Stimulated activated naive CD8-positive, alpha-beta T cell treated with anti-CD3 and anti-CD28 coated beads, Interleukin-15, amount 100 ng/mL, for 72 hours (primary cell): ENCODE data around the gene PKD2.
A peak's percentile ranks its signal among the peaks of the same experiment; 100 is the strongest.

Experiments used
- ATAC-seq: fragments of 150-1000 bp; cut with Tn5 transposase; 2 replicates; pipeline ENCODE4 v1.10.0; 2021; ENCODE audit warnings: mild to moderate bottlenecking, moderate library complexity
- DNase-seq, 2 donors: peaks; one replicate each; pipeline ENCODE4 v3.0.0; 2021 to 2022
- H3K27ac Mint-ChIP-seq, 2 donors: one replicate each; pipeline ENCODE4 v1.8.0; 2022; ENCODE audit warnings: mild to moderate bottlenecking in 2 of 2, mixed read lengths in 2 of 2, moderate library complexity in 2 of 2
- H3K27me3 Mint-ChIP-seq: one replicate; pipeline ENCODE4 v1.8.0; 2022; ENCODE audit warnings: mixed read lengths
- H3K4me1 Mint-ChIP-seq: one replicate; pipeline ENCODE4 v1.8.0; 2022; ENCODE audit warnings: mild to moderate bottlenecking, mixed read lengths
- H3K4me3 Mint-ChIP-seq, 2 donors: one replicate each; pipeline ENCODE4 v1.8.0; 2022; ENCODE audit warnings: mild to moderate bottlenecking in 2 of 2, mixed read lengths in 2 of 2, moderate library complexity in 1 of 2
- H3K9me3 Mint-ChIP-seq, 2 donors: one replicate each; pipeline ENCODE4 v1.8.0; 2022; ENCODE audit warnings: mixed read lengths in 2 of 2

PKD2 gene

GRCh38 chr4:88007304-88008121 is at the start of gene PKD2:
TSS of gene PKD2 (plus strand) at chr4:88007635. CDS start at chr4:88007734, 99 bp downstream.
- Mint-ChIP-seq H3K9me3 (no peaks in the 10 kb centered on the region), H3K4me3 (peak within 1 kb of the TSS; percentile 87 to 92), H3K27me3 (peaks cover 12% of the 10 kb centered on the region), H3K4me1 (peaks cover 31% of the 10 kb centered on the region), H3K27ac (peak within 1 kb of the TSS; percentile 19 to 23)
- peak; percentile 68 to 71 for DNase-seq
- ATAC-seq, result peak; percentile 89

GRCh38 chr4:87961993-87962392 is 45.4 kb upstream of the PKD2 start:
- no peak overlapping the region for H3K4me3 Mint-ChIP-seq
- no peak for ATAC-seq

GRCh38 chr4:87962398-87963146 is 44.9 kb upstream of the PKD2 start:
- H3K9me3 Mint-ChIP-seq, result no peaks in the 10 kb centered on the region
- H3K27me3 Mint-ChIP-seq, result no peaks in the 10 kb centered on the region
- H3K4me1 Mint-ChIP-seq, result no peaks in the 10 kb centered on the region
- ATAC-seq, result no peak
- no peak overlapping the region for H3K27ac Mint-ChIP-seq
- H3K4me3 Mint-ChIP-seq, result no peak overlapping the region
- no peak for DNase-seq

More at GRCh38 chr4:87961993-87962392, 45.4 kb upstream of the PKD2 start:
- no peaks in the 10 kb centered on the region for H3K9me3 Mint-ChIP-seq
- no peaks in the 10 kb centered on the region for H3K27me3 Mint-ChIP-seq
- no peak for DNase-seq
- H3K27ac Mint-ChIP-seq, result peak overlapping the region in 1 of 2 donors; percentile 66
- H3K4me1 Mint-ChIP-seq, result no peaks in the 10 kb centered on the region

- Mint-ChIP-seq H3K27me3 (peaks cover 18% of the 10 kb centered on the region), H3K9me3 (no peaks in the 10 kb centered on the region), H3K27ac (no peak overlapping the region), H3K4me3 (no peak overlapping the region), H3K4me1 (no peaks in the 10 kb centered on the region)
- DNase-seq (no peak), ATAC-seq (peak; percentile 49)
Observed at GRCh38 chr4:87965501-87965975, 41.9 kb upstream of the PKD2 start.

GRCh38 chr4:87966095-87966496 is 41.3 kb upstream of the PKD2 start:
- Mint-ChIP-seq H3K4me1 (no peaks in the 10 kb centered on the region), H3K9me3 (no peaks in the 10 kb centered on the region), H3K4me3 (no peak overlapping the region), H3K27me3 (peaks cover 20% of the 10 kb centered on the region), H3K27ac (no peak overlapping the region)
- DNase-seq, result no peak
- ATAC-seq, result peak; percentile 46

GRCh38 chr4:87967193-87967592 is 40.2 kb upstream of the PKD2 start:
- Mint-ChIP-seq H3K27me3 (peaks cover 29% of the 10 kb centered on the region), H3K9me3 (no peaks in the 10 kb centered on the region), H3K27ac (no peak overlapping the region), H3K4me3 (no peak overlapping the region), H3K4me1 (no peaks in the 10 kb centered on the region)
- ATAC-seq (no peak), DNase-seq (no peak)

- peaks cover 45% of the 10 kb centered on the region for H3K27me3 Mint-ChIP-seq
- H3K4me3 Mint-ChIP-seq, result no peak overlapping the region
- H3K27ac Mint-ChIP-seq, result no peak overlapping the region
- H3K9me3 Mint-ChIP-seq, result no peaks in the 10 kb centered on the region
- DNase-seq, result no peak
- ATAC-seq, result no peak
- peaks cover under 1% of the 10 kb centered on the region for H3K4me1 Mint-ChIP-seq
Observed at GRCh38 chr4:87970121-87970520, 37.3 kb upstream of the PKD2 start.

GRCh38 chr4:87971866-87972265 is 35.6 kb upstream of the PKD2 start:
- DNase-seq (no peak), ATAC-seq (no peak)
- H3K4me3 Mint-ChIP-seq, result no peak overlapping the region
- H3K27ac Mint-ChIP-seq, result no peak overlapping the region
- peaks cover 52% of the 10 kb centered on the region for H3K27me3 Mint-ChIP-seq
- H3K9me3 Mint-ChIP-seq, result no peaks in the 10 kb centered on the region
- H3K4me1 Mint-ChIP-seq, result peaks cover 8% of the 10 kb centered on the region

GRCh38 chr4:87973283-87974169 is 33.9 kb upstream of the PKD2 start:
- peaks cover 8% of the 10 kb centered on the region for H3K4me1 Mint-ChIP-seq
- DNase-seq (peak in 1 of 2 donors; percentile 25), ATAC-seq (peak; percentile 76)
- peaks cover 60% of the 10 kb centered on the region for H3K27me3 Mint-ChIP-seq
- H3K4me3 Mint-ChIP-seq, result no peak overlapping the region
- no peak overlapping the region for H3K27ac Mint-ChIP-seq
- no peaks in the 10 kb centered on the region for H3K9me3 Mint-ChIP-seq

GRCh38 chr4:87974856-87975462 is 32.5 kb upstream of the PKD2 start:
- DNase-seq (no peak), ATAC-seq (peak; percentile 33)
- H3K4me3 Mint-ChIP-seq, result no peak overlapping the region
- H3K4me1 Mint-ChIP-seq, result peaks cover 8% of the 10 kb centered on the region
- no peak overlapping the region for H3K27ac Mint-ChIP-seq
- H3K9me3 Mint-ChIP-seq, result no peaks in the 10 kb centered on the region
- peaks cover 48% of the 10 kb centered on the region for H3K27me3 Mint-ChIP-seq

GRCh38 chr4:87975466-87975865 is 32.0 kb upstream of the PKD2 start, which contains the start of gene SPP1:
TSS of gene SPP1 (plus strand) at chr4:87975714. CDS start at chr4:87976896, 1,182 bp downstream.
- peak within 1 kb of the TSS in 1 of 2 donors; percentile 58 for H3K4me3 Mint-ChIP-seq
- H3K9me3 Mint-ChIP-seq, result no peaks in the 10 kb centered on the region
- peaks cover 8% of the 10 kb centered on the region for H3K4me1 Mint-ChIP-seq
- H3K27ac Mint-ChIP-seq, result no peak within 1 kb of the TSS
- ATAC-seq, result peak; percentile 74
- peak in 1 of 2 donors; percentile 19 for DNase-seq
- peaks cover 43% of the 10 kb centered on the region for H3K27me3 Mint-ChIP-seq

- DNase-seq (no peak), ATAC-seq (no peak)
- Mint-ChIP-seq H3K27ac (no peak overlapping the region), H3K27me3 (peaks cover 26% of the 10 kb centered on the region), H3K4me1 (peaks cover 8% of the 10 kb centered on the region), H3K4me3 (no peak overlapping the region), H3K9me3 (no peaks in the 10 kb centered on the region)
Observed at GRCh38 chr4:87977521-87978278, 29.7 kb upstream of the PKD2 start.

GRCh38 chr4:87978681-87979080 is 28.8 kb upstream of the PKD2 start:
- Mint-ChIP-seq H3K27me3 (peaks cover 20% of the 10 kb centered on the region), H3K9me3 (no peaks in the 10 kb centered on the region), H3K4me3 (no peak overlapping the region), H3K4me1 (peaks cover 8% of the 10 kb centered on the region), H3K27ac (no peak overlapping the region)
- no peak for DNase-seq
- ATAC-seq, result no peak

- DNase-seq, result no peak
- H3K4me1 Mint-ChIP-seq, result peaks cover 8% of the 10 kb centered on the region
- no peak overlapping the region for H3K27ac Mint-ChIP-seq
- H3K4me3 Mint-ChIP-seq, result no peak overlapping the region
- H3K27me3 Mint-ChIP-seq, result peaks cover 29% of the 10 kb centered on the region
- ATAC-seq, result no peak
- H3K9me3 Mint-ChIP-seq, result no peaks in the 10 kb centered on the region
Observed at GRCh38 chr4:87979810-87980209, 27.6 kb upstream of the PKD2 start.
